Astrocyte (in vitro differentiated cells and primary cell): ENCODE measurements around the gene TEN1.

Experiments used
- EZH2 ChIP-seq: IDR thresholded peaks from 2 replicates; pipeline ENCODE4 v1.6.1; 2012; ENCODE audit warnings: mild to moderate bottlenecking, low read length, inconsistent platforms; ENCODE audit not compliant: insufficient read depth
- TF ChIP-seq, protein P1 (sequence below): IDR thresholded peaks from 2 replicates; pipeline ENCODE4 v1.5.1; 2011; ENCODE audit warnings: low read depth, mild to moderate bottlenecking, inconsistent platforms, low read length, moderate library complexity; ENCODE audit not compliant: insufficient read depth

DNA sequence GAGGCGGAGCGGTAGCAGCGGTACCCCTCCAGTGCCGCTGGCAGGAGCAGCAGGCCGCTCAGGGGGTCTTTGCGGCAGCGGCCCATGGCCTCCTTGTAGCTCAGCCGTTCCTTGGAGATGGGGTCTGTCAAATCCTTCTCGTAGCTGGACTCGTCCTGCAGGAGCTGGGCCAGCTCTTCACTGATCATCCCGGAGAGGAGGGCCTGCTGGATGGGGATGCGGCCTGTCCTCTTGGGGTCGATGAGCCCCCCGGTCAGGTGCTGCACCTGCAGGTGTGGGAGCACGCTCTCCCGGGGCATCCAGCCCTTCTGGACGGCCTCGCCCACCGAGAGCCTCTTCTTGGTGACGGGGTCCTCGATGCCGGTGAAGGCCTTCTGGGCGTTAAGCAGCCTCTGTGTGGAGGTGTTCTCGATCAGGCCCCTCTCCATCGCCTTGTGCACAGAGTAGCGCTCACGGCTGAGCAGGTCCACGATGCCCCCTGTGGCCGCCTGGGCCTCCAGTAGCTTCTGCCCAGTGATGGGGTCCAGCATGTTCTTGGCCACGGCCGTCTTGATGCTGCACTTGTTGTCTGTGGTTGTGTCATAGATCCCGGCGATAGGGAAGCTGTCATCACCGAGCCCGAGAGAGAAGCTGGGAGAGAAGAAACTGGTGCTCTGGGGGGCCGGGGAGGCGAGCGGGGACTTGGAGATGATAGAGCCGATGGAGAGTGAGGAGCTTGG, 28.2 kb downstream of the TEN1 start:
- TF ChIP-seq, protein P1, sequence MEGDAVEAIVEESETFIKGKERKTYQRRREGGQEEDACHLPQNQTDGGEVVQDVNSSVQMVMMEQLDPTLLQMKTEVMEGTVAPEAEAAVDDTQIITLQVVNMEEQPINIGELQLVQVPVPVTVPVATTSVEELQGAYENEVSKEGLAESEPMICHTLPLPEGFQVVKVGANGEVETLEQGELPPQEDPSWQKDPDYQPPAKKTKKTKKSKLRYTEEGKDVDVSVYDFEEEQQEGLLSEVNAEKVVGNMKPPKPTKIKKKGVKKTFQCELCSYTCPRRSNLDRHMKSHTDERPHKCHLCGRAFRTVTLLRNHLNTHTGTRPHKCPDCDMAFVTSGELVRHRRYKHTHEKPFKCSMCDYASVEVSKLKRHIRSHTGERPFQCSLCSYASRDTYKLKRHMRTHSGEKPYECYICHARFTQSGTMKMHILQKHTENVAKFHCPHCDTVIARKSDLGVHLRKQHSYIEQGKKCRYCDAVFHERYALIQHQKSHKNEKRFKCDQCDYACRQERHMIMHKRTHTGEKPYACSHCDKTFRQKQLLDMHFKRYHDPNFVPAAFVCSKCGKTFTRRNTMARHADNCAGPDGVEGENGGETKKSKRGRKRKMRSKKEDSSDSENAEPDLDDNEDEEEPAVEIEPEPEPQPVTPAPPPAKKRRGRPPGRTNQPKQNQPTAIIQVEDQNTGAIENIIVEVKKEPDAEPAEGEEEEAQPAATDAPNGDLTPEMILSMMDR = no peak
- no peak for TF ChIP-seq EZH2
